ENCODE data around the gene LYSET. TPM values are rescaled to one million over a fixed set of nuclear protein-coding genes. Genes with fewer than 3 reads are reported as not detected.
"Not testable (repeated sequence)": the region's sequence is repeated elsewhere in the genome, so short reads cannot be mapped to it uniquely, and the experiment has no call there.

LYSET gene, protein sequence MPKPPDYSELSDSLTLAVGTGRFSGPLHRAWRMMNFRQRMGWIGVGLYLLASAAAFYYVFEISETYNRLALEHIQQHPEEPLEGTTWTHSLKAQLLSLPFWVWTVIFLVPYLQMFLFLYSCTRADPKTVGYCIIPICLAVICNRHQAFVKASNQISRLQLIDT
- total RNA-seq (2014; rRNA removed; shearing (Covaris generic)) = 8.2 and 11.6 TPM in 2 replicates

DNA sequence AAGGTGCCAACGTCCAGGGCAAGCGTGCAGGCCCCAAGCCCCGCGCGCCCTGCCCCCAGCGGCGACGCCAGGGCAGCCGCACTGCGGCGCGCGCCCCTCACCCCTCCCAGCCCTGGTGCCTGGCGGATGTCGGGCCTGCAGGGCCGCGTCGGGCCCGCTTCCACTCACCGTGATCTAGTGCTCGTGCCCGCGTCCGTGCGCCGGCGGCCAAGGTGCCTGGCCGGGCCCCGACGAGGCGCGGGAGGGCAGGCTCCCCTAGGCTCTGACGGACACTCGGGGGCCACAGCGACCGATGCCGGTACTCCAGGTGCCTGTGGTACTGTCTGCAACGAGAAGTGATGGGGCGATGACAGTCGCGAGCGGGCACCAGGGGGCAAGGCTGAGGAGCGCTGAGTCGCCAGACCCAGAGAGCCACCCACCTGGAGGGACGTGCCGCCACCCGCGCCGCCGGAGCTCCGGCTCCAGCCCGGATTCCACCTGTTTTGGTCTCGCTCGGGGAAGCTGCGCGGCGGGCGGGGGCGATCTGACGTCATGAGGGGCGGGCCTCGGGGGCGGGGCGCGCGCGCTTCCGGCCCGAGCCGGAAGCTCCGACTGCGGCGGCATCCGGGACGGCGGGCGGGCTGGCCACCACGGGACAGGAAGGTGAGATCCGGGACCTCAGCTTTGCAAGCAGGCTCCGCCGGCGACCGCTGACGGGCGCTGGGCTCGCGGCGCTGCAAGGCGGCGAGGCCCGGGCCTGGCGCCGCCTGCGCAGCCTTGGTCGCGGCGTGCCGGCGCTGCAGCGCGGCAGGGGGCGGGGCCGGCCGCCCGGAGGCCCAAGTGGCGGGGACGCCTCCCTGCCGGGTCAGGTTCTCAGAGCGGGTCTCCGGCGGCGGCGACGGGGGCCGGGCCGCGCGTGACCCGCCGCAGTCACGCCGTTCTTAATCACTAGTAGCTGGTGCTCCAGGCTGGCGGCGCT, at the start of gene LYSET, which contains the start of gene MOAP1:
Gene LYSET (plus strand): TSS at position 927 of the 958 bp plus-strand sequence. CDS start 89 bp downstream, outside the sequence.
Gene MOAP1 (minus strand): TSS at position 507 of the 958 bp plus-strand sequence. CDS start 655 bp downstream, outside the sequence.
- peak; percentile 72 for DNase-seq (ENCODE audit: low read depth)

DNA sequence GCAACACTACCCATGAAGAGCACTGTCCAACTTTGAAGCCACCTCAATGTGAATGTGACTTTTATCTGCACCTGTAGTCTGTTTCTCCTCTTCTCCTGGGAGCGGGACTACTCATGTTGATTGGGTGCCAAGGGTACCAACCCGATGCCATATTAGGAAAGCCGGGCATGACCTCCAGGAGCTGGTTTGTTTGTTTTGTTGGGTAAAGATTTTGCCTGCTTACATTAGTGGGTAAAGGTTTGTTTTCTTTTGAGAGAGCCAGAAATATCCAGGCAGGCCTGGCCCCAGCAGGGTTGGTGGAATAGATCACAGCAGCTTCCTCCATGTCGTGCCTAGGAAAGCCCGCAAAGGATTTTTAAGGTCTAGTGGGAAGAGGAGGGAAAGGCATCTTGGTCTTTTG, 49.7 kb upstream of the LYSET start:
- DNase-seq (ENCODE audit: low read depth) = peak; percentile 46

DNA sequence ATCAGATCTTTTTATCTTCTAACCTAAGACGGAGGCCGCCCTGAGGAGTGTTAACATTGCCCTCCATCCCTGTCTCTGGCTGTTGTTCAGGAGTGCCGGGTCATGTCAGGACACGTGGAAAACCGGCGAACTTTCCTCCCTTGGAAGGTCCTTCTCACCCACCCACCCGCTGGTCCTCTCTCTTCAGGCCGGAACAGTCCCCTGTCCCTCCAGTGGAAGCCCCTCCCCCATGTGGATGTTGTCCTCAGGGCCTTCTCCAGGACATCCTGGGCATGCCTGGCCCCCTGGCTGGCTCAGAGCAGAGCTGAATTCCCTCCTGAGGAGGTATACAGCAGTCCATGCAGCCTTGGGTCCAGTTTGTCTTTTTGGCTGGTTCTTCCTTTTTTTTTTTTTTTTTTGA, 49.1 kb upstream of the LYSET start:
- DNase-seq (ENCODE audit: low read depth) = no peak

DNA sequence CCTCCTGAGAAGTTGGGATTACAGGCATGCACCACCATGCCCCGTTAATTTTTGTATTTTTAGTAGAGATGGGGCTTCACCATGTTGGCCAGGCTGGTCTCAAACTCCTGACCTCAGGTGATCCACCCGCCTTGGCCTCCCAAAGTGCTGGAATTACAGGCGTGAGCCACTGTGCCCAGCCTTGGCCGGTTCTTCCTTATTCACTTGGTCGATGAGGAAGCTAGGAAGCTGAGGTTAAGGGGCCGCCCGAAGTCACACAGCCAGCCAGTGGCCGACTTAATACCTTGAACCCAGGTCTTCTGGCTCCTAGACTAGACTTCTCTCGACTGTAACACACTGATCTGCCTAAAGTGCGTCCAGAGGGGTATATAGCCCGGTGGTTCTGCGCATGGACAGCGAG, 48.6 kb upstream of the LYSET start:
- DNase-seq (ENCODE audit: low read depth) = not testable (repeated sequence)

DNA sequence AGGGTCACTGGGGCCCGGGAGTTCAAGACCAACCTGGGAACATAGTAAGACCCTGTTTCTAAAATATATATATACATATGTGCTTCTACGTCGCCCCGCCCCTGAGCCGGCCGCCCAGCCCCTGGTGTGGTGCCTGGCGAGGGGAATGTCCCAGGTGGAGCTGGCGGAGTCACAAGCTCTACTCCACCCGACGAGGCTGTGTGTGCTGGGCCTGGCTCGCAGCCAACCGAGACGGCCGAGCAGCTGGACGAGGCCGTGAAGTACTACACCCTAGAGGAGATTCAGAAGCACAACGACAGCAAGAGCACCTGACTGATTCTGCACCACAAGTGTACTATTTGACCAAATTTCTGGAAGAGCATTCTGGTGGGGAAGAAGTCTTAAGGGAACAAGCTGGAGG, 47.3 kb upstream of the LYSET start:
- no peak for DNase-seq (ENCODE audit: low read depth)

DNA sequence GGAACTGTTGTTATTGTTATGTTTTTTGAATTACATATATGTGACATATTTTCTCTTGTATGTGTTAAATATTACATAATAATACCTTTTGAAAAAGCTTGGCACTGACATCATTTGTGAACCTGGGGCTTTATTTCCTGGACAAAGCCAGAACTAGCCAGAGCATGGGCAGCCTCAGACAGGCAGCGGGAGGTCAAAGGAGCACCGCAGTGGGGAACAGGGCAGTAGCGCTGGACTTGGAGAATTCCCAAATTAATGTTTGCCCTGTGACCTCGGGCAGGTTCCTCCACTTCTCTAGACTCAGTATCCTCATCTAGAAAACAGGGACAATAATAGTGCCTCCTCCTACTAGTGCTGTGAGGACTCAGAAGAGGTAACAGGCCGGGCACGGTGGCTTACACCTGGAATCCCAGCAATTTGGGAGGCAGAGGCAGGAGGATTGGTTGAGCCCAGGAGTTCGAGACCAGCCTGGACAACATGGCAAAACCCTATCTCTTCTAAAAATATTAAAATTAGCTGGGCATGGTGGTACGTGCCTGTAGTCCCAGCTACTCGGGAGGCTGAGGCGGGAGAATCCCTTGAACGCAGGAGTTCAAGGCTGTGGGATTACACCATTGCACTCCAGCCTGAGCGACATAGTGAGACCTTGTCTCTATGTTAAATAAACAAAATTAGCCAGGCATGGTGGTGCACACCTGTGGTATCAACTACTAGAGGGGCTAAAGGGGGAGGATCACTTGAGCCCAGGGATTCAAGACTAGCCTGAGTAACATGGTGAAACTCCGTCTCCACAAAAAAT, 42.1 kb upstream of the LYSET start:
- no peak for DNase-seq (ENCODE audit: low read depth)

DNA sequence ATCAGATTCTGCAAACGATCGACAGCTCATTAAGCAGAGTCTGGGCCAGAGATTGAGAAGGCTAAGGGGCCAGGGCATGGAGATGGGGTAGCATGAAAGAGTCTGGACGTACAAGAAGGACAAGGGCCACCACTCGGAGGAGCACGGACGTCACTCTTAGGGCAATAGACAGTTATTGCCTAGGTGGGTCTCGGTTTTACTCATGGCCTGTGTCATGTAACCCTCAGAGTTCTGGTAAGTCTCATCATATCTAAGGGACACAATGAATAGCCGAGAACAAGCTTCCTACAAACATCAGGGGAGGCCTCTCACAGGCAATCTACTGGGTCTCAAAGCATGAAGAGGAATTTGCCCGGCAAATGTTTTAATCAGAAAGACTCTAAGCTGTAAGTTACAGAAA, 39.0 kb upstream of the LYSET start:
- DNase-seq (ENCODE audit: low read depth) = no peak

DNA sequence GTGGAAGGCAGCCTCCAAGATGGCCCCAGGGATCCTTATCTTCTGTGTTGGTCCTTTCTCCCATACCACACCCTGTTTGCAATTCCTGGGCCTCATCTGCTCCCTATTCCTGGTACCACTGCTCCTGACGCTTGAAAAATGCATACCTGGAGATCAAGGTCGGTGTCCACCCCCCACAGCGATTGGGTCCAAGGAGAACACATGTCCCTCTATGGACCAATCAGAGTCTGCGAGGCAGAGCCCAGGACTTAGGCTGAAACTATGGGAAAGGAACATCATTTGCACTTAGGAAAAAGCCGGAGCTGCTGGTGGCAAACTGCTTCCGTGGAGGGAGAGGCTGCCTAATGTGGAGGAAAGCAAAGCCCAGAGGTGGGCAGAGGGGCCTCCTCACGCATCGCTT, 36.1 kb upstream of the LYSET start:
- no peak for DNase-seq (ENCODE audit: low read depth)

DNA sequence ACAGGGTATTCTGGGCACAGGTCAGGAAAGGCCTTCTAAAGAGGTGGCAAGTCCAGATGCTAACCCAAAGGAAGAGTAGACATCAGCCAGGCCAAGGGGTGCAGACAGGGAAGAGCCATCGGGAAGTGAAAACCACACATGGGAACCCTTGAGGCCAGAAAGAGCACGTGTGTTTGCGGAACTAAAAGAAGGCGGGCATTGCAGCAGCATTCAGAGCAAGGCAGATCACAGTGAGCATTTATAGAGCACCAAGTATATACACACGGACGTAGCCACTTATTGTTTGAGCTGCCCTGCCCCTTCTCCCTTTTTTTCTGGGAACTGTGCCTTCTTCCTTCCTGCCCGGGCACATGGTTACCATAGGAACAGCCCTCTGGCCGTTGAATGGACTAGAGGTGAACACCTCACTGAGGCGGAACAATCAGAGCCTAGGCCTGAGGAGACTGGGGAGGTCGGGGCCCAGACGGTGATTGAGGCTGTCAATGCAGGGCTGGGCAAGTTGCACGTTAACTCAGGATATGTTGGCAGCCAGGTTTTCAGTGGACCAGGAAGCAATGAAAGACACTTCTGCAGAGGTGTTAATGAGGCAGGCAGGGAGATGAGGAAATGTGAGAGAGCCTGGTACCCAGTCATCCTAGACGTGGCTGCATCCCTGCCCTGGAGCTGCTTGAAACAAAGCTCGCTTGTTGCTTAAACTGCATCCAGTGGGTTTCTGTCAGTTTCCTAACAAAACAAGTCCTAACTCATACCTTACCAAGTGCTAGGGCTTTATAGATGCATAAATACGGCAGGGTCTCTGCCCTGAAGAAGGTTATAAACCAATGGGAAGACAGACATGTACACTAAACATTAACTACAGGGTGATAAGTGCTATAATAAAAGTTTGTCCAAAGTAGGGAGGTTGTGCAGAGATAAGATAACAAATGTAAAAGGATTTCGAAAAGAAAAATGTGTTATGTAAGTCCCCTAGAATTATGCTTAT, 34.6 kb upstream of the LYSET start:
- no peak for DNase-seq (ENCODE audit: low read depth)

DNA sequence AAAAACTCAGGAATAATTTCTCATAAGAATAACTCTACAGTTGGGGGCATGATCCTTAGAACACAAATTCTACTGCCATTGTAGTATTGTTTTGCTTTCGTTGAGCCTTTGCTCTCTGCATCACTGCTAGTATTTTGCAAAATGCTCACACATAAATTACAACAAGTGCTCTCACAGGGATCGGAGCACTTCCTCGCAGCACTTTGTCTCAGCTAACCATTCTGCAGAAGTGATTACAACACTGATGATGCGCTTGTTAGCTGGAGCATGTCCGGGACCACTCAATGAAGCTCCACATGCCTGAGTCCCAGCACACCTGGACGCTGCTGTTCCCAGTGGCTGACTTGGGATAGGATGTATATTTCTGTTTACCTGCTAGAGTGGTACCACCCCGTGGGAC, 32.0 kb upstream of the LYSET start:
- DNase-seq (ENCODE audit: low read depth) = no peak

DNA sequence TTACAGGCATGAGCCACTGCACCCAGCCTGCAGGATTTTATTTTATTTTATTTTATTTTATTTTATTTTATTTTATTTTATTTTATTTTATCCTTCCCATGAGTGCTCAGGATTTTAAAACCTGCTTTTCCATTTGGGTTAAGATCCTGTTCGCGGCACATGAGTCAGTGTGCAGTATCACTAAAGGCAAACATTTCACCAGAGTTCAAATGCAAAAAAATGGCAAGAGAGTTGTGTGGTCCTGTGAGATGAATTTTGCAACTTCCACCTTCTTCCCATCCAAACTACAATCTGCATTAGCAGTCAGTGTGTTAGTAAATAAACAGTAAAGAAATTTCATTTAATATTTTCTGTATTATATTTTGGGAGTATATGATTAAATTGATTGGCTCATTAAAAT, 29.4 kb upstream of the LYSET start:
- no peak for DNase-seq (ENCODE audit: low read depth)

DNA sequence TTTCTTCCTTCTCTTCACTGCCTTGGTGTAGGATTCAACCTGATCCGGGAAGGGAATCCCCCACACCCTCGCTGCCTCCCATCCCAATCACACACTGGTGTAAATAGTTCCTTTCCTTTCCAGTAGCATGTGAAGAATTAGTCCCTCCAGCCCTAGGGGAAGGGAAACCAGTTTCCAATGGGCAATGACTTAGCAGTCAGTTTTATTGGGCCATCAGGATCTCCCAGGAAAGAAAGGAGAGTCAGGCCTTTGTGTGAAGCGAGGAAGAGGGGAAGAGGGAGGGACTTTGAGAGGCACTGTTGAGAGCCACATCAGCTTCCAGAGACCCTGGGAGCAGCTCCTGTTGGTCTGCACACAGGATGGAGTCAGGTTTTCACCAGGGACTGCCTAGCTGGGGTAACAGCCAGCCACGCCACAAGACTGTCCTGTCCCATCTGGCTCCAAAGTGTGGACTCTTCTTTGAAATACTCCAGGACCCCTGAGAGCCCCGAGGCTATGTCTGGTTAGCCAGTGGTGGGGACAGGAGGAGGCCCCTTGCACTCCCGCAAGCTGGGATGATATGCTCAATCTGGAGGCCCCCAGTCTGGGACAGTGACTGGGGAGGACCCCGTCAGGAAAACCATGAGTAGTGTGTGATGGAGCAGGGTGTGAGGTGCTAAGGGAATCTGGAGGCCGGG, 28.3 kb upstream of the LYSET start:
- DNase-seq (ENCODE audit: low read depth) = no peak

DNA sequence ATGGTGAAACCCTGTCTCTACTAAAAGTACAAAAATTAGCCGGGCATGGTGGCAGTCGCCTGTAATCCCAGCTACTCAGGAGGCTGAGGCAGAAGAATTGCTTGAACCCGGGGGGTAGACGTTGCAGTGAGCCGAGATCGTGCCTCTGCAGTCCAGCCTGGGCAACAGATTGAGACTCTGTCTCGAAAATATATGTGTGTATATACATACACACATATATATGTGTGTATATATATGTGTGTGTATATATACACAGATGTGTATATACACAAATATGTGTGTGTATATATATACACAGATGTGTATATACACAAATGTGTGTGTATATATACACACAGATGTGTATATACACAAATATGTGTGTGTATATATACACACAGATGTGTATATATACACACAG, 26.8 kb upstream of the LYSET start:
- not testable (repeated sequence) for DNase-seq (ENCODE audit: low read depth)

DNA sequence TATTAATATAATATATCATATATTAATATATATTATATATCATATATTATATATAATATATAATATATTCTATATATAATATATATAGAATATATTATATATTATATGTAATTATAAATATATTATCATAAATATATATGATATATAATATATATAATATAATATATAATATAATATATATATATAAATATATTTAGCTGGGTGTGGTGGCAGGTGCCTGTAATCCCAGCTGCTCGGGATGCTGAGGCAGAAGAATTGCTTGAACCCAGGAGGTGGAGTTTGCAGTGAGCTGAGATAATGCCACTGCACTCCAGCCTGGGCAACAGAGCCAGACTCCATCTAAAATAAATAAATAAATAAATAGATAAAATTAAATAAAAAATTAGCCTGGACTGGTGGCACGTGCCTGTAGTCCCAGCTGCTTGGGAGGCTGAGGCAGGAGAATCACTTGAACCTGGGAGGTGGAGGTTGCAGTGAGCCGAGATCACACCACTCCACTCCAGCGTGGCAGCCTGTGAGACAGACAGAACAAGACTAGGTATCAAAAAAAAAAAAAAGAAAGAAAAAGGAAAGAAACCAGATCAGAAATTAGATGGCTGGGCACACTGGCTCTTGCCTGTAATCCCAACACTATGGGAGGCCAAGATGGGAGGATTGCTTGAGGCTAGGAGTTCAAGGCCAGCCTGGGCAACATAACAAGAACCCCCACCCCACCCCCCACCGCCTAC, 25.3 kb upstream of the LYSET start:
- DNase-seq (ENCODE audit: low read depth) = not testable (repeated sequence)

DNA sequence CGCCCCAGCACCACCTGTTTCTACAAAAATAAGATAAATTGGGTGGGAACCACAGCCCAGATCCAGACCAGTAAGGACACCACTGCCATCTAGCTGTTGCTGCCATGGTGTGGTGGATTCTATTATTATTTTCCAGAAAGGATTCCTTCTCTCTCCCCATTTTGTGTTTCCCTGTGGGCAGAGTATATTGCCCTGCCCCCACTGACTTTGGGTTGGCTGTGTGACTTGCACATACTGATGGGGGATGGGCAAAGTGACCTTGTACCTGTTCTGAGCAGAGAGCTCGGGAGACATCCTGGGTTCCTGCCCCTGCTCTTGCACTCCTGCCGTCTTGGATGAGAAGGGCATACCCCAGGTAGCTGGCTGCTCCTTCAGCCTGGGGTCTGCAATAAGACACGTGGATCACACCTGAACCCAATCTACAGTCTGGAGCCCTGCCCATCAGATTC, 24.7 kb upstream of the LYSET start:
- peak; percentile 7 for DNase-seq (ENCODE audit: low read depth)

DNA sequence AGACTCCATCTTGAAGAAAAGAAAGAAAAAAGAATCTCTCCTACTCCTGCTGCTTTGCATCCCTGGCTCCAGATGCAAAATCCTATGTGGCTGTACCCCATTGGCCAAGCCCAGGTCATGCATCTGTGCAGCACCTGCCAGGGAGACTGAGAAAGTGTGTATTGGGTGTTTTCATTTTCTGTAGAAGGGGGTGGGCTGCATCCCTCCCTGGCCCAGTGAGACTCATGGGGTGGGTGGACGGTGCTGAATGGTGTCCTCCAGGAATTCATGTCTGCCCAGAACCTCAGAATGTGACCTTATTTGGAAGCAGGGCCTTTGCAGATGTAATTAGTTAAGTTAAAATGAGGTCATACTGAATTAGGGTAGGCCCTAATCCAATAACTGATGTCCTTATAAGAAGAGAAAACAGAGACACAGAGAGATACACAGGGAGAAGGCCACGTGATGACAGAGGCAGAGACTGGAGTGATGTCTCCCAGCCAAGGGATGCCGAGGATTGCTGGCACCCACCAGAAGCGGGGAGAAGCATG, 23.6 kb upstream of the LYSET start:
- no peak for DNase-seq (ENCODE audit: low read depth)

DNA sequence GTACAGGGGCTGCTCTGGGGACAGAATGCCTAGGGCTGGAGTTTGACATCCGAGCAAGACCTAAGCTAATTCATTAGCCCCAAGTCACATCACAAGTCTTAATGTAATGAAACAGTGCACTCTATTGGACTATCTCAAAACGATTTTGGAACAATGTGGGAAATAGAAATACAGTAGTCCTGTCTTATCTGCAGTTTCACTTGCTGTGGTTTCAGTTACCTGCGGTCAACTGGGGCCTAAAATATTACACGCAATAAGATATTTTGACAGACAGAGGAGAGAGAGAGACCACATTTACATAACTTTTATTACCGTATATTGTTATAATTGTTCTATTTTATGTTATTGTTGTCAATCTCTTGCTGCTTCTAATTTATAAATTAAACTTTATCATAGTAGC, 21.6 kb upstream of the LYSET start:
- DNase-seq (ENCODE audit: low read depth) = no peak

DNA sequence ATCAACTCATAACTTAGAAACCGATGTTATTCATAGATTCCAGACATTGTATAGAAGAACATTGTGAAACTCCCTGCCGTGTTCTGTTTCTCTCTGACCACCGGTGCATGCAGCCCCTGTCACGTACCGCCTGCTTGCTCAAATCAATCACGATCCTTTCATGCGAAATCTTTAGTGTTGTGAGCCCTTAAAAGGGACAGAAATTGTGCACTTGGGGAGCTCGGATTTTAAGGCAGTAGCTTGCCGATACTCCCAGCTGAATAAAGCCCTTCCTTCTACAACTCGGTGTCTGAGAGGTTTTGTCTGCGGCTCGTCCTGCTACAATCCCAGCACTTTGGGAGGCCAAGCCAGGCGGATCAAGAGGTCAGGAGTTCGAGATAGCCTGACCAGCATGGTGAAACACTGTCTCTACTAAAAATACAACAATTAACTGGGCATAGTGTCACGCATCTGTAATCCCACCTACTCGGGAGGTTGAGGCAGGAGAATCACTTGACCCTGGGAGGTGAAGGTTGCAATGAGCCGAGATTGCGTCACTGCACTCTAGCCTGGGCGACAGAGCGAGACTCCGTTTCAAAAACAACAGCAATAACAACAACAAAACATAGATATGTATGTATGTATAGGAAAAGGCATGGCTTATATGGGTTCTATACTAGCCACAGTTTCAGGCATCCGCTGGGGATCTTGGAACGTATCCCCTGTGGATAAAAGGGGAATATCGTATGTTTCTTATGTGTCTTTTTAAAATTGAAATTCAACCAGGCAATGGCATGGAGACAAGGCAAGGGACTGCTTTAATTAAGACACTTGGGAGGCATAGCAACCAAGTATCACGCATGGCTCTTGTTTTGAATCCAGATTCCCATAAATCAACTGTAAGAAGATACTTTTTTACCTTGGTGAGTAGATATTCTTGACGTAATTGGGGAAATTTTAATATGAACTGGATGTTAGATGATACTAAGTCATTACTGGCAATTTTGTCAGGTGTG, 19.5 kb upstream of the LYSET start:
- DNase-seq (ENCODE audit: low read depth) = not testable (repeated sequence)

Measured in M059J (cell line).